ENCODE measurements around the gene ANG.

ANG gene

DNA sequence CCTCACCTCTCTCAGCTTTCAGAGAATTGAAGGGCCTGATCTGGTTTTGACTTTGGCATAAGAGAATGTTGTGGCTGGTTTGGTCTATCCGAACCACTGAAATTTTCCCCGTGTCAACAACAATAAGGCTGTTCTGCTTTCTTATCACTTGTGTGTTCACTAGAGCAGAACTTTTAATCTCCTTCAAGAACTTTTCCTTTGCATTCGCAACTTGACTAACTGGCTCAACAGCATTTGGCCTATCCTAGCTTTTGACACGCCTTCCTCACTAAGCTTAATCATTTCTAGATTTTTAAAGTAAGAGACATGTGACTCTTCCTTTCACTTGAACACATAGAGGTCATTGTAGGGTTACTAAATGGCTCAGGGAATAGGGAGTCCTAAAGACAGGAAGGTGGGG is 31.2 kb downstream of the ANG start:
- no peak for TF ChIP-seq FOXP2 (optimal IDR thresholded peaks at IDR 0.05; ENCODE audit: borderline replicate concordance, extremely low read depth, extremely low read length, insufficient read depth)
- TF ChIP-seq, protein P1, sequence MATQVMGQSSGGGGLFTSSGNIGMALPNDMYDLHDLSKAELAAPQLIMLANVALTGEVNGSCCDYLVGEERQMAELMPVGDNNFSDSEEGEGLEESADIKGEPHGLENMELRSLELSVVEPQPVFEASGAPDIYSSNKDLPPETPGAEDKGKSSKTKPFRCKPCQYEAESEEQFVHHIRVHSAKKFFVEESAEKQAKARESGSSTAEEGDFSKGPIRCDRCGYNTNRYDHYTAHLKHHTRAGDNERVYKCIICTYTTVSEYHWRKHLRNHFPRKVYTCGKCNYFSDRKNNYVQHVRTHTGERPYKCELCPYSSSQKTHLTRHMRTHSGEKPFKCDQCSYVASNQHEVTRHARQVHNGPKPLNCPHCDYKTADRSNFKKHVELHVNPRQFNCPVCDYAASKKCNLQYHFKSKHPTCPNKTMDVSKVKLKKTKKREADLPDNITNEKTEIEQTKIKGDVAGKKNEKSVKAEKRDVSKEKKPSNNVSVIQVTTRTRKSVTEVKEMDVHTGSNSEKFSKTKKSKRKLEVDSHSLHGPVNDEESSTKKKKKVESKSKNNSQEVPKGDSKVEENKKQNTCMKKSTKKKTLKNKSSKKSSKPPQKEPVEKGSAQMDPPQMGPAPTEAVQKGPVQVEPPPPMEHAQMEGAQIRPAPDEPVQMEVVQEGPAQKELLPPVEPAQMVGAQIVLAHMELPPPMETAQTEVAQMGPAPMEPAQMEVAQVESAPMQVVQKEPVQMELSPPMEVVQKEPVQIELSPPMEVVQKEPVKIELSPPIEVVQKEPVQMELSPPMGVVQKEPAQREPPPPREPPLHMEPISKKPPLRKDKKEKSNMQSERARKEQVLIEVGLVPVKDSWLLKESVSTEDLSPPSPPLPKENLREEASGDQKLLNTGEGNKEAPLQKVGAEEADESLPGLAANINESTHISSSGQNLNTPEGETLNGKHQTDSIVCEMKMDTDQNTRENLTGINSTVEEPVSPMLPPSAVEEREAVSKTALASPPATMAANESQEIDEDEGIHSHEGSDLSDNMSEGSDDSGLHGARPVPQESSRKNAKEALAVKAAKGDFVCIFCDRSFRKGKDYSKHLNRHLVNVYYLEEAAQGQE (IDR thresholded peaks at IDR 0.05; ENCODE audit: insufficient read depth in 1 of 2, low read depth in 2 of 2, low read length in 2 of 2), result no peak
- TF ChIP-seq POLR2AphosphoS5 (IDR thresholded peaks at IDR 0.05; ENCODE audit: low read depth, low read length), result no peak
- TF ChIP-seq TAF1 (IDR thresholded peaks at IDR 0.05; ENCODE audit: borderline replicate concordance, insufficient read depth, low read length), result no peak
- TF ChIP-seq SIN3A (IDR thresholded peaks at IDR 0.05; ENCODE audit: borderline replicate concordance, insufficient read depth, low read length), result no peak

DNA sequence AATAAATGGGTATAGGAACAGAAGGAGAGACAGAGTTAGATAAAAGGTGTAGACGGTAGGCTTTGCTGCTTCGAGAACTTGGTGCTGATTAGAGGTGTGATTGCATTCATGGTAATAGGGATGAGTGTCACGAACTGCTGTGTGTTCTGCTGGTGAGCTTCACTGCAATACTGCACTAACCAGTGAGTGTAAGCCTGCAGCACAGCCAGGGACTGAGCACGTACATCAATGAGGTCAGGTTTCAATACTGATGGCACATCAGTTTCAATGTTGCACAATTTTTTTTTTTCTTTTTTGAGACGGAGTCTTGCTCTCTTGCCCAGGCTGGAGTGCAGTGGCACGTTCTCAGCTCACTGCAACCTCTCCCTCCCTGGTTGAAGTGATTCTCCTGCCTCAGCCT is 32.2 kb downstream of the ANG start:
- TF ChIP-seq SIN3A (IDR thresholded peaks at IDR 0.05; ENCODE audit: borderline replicate concordance, insufficient read depth, low read length), result no peak
- no peak for TF ChIP-seq TAF1 (IDR thresholded peaks at IDR 0.05; ENCODE audit: borderline replicate concordance, insufficient read depth, low read length)
- TF ChIP-seq, protein P1 (IDR thresholded peaks at IDR 0.05; ENCODE audit: insufficient read depth in 1 of 2, low read depth in 2 of 2, low read length in 2 of 2), result no peak
- no peak for TF ChIP-seq FOXP2 (optimal IDR thresholded peaks at IDR 0.05; ENCODE audit: borderline replicate concordance, extremely low read depth, extremely low read length, insufficient read depth)
- TF ChIP-seq POLR2AphosphoS5 (IDR thresholded peaks at IDR 0.05; ENCODE audit: low read depth, low read length), result no peak

DNA sequence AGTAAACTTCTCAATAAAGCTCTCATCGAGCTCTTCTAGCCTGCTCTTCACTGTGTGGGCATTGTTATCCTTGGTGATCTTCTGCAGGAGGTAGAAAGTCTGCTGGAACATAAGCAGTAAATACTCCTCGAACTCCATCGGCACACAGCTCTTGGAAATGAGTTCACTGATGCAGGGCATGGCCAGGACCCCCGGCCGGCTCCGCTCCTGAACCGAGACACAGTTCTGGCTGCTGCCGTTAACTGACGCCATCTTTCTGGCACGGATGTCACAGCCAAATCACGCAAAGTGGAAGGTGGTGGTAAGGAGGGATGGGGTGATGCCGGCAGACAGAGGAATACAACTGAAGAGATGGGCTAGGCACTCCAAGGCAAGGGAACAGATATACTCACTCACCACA is 33.5 kb downstream of the ANG start:
- TF ChIP-seq FOXP2 (optimal IDR thresholded peaks at IDR 0.05; ENCODE audit: borderline replicate concordance, extremely low read depth, extremely low read length, insufficient read depth) (no peak), SIN3A (IDR thresholded peaks at IDR 0.05; ENCODE audit: borderline replicate concordance, insufficient read depth, low read length) (no peak), TAF1 (IDR thresholded peaks at IDR 0.05; ENCODE audit: borderline replicate concordance, insufficient read depth, low read length) (no peak), POLR2AphosphoS5 (IDR thresholded peaks at IDR 0.05; ENCODE audit: low read depth, low read length) (no peak)
- TF ChIP-seq, protein P1 (IDR thresholded peaks at IDR 0.05; ENCODE audit: insufficient read depth in 1 of 2, low read depth in 2 of 2, low read length in 2 of 2), result no peak

DNA sequence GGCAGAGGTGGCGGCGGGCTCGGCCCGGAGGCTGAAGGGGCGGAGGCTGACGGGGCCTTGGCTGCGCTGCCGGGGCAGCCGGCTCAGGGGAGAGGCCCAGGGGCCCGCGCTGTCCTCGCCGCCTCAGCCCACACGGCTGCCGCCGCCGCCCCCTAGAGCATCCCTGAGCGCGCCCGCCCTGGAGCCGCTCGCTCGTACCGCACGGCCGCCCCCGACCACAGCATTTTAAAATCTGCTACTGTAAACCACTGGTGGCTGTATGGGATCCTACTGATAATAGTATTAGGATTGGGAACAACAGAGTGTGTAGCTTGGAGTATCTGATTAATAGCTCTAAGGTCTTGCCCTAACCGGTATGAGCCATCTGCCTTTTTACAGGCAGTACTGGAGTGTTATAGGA is 34.9 kb downstream of the ANG start:
- TF ChIP-seq TAF1 (IDR thresholded peaks at IDR 0.05; ENCODE audit: borderline replicate concordance, insufficient read depth, low read length) (no peak), FOXP2 (optimal IDR thresholded peaks at IDR 0.05; ENCODE audit: borderline replicate concordance, extremely low read depth, extremely low read length, insufficient read depth) (no peak)
- TF ChIP-seq, protein P1 (IDR thresholded peaks at IDR 0.05; ENCODE audit: insufficient read depth in 1 of 2, low read depth in 2 of 2, low read length in 2 of 2), result no peak

DNA sequence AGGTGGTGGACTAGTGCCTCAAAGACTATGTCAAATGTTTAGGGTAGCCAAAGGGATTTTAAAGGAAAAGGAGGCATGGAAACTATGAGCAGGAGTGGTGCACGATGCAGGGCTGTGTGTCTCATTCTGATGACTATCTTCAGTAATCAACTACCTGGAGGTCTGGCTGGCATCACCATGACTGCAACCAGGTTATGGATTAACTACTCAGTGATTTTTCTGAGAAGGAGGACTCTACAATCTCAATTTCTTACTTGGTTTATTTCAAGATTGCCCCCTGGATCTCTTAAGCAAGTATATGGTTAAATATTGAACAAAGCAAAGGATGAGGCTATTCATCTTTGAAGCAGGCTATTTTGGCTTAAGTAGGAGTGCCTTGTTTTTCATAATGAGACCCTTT is 38.0 kb downstream of the ANG start:
- no peak for TF ChIP-seq FOXP2 (optimal IDR thresholded peaks at IDR 0.05; ENCODE audit: borderline replicate concordance, extremely low read depth, extremely low read length, insufficient read depth)
- no peak for TF ChIP-seq TAF1 (IDR thresholded peaks at IDR 0.05; ENCODE audit: borderline replicate concordance, insufficient read depth, low read length)
- TF ChIP-seq SIN3A (IDR thresholded peaks at IDR 0.05; ENCODE audit: borderline replicate concordance, insufficient read depth, low read length), result no peak
- no peak for TF ChIP-seq POLR2AphosphoS5 (IDR thresholded peaks at IDR 0.05; ENCODE audit: low read depth, low read length)
- TF ChIP-seq, protein P1 (IDR thresholded peaks at IDR 0.05; ENCODE audit: insufficient read depth in 1 of 2, low read depth in 2 of 2, low read length in 2 of 2), result no peak
